ENCODE measurements around the gene ATP6V0D1. TPM values are rescaled to one million over a fixed set of nuclear protein-coding genes. Genes with fewer than 3 reads are reported as not detected.

The ATP6V0D1 gene
- total RNA-seq, 6 experiments from 2014 or later = 102 to 130 (median 118) TPM

DNA sequence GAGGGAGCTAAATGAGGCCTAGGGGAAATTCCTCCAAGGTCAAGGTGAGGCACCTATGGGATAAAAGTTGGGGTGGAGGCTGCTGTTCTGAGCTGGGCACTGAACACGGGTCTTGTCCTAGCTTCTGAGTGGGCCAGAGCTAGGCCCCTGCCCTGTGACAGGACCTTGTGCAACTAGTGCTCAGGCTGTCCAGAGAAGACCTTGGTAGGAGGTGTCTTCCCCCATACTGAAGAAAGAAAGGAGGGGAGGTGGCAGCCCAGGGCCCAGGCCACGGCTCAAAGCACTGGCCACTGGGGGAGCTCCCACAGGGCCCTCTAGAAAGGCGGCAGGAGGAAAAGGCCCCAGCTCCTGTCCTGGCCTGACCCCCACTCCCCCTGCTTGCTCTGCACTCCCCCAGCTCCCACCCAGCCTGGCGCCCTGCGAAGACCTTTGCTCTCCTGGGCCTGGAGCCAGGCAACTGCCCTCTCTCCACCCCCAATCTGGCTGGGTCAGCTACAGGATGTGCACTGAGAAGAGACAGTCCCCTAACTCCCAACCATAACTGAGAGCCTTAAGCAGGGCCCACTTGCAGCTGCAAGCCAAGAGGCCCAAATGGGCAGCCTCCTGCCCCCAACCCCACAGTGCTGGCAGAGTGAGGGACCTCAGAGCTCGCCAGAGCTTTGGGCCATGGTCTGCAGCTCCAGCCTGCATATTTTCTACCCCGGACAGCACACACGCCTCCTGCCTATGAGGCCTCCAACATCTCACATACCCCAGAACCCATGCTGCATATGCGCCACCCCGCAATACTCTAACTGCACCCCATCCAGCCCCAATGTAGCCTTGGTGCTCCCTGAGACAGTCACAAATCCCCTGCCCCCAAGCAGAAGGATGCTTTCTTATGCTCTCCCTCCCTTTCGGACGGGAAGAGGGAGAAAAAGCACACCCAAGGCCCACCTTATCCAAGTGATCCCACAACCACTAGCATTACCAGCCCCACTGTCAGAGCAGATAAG lies 34.7 kb downstream of the ATP6V0D1 start:
- Mint-ChIP-seq H3K4me1 (ENCODE audit: low read depth) (peaks cover 22% of the 10 kb centered on the region), H3K27ac (peak overlapping the region; percentile 32; the same call in 1 of the 2 replicates), H3K9me3 (no peaks in the 10 kb centered on the region), H3K4me3 (no peak overlapping the region), H3K27me3 (ENCODE audit: insufficient read depth) (peaks cover 4% of the 10 kb centered on the region), H3K36me3 (ENCODE audit: low read depth) (no peaks in the 10 kb centered on the region)
- TF ChIP-seq, protein P1, sequence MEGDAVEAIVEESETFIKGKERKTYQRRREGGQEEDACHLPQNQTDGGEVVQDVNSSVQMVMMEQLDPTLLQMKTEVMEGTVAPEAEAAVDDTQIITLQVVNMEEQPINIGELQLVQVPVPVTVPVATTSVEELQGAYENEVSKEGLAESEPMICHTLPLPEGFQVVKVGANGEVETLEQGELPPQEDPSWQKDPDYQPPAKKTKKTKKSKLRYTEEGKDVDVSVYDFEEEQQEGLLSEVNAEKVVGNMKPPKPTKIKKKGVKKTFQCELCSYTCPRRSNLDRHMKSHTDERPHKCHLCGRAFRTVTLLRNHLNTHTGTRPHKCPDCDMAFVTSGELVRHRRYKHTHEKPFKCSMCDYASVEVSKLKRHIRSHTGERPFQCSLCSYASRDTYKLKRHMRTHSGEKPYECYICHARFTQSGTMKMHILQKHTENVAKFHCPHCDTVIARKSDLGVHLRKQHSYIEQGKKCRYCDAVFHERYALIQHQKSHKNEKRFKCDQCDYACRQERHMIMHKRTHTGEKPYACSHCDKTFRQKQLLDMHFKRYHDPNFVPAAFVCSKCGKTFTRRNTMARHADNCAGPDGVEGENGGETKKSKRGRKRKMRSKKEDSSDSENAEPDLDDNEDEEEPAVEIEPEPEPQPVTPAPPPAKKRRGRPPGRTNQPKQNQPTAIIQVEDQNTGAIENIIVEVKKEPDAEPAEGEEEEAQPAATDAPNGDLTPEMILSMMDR (IDR thresholded peaks at IDR 0.05) = peak; percentile 21
- DNase-seq = no peak

DNA sequence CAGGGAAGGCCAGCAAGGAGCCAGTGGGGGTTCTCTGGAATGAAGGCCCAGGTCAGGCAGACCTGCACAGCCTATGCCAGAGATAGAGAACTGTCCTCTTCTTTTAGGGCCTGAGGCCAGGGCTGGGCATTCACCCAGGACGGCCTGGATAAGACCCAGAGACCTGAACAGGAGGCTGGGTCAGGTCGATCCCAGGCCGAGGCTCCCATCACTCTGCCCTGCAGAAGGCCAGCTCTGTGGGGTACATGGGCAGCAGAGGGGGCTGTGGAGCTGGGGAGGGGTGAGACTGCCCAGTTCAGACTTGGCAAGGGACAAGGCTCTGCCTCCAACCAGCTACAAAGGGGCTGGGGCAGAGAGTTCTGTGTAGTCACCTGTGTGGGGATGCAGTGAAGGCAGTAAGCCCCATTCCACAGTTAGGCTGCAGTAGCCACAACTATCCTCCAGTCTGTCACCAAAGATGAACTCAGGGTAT lies 35.5 kb downstream of the ATP6V0D1 start:
- Mint-ChIP-seq H3K27me3 (ENCODE audit: insufficient read depth) (peaks cover 4% of the 10 kb centered on the region), H3K4me1 (ENCODE audit: low read depth) (peaks cover 22% of the 10 kb centered on the region), H3K36me3 (ENCODE audit: low read depth) (no peaks in the 10 kb centered on the region), H3K27ac (no peak overlapping the region), H3K4me3 (no peak overlapping the region), H3K9me3 (no peaks in the 10 kb centered on the region)
- TF ChIP-seq, protein P1 (IDR thresholded peaks at IDR 0.05) = peak; percentile 44
- no peak for DNase-seq

DNA sequence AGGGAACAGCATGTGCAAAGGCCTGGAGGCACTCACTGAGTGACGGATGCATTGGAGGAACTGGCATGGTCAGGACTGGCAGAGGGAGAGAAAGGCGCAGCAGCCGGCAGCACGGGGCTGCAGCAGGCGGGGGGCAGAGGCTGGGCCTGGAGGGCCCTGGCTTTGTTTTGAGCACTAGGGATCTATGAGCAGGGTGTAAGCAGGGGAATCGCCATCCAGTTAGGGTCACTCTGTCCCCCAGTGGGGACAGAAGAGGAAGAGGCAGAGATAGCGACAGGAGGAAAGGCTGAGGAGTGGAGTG lies 35.9 kb downstream of the ATP6V0D1 start:
- Mint-ChIP-seq H3K36me3 (ENCODE audit: low read depth) (no peaks in the 10 kb centered on the region), H3K4me1 (ENCODE audit: low read depth) (peaks cover 22% of the 10 kb centered on the region), H3K4me3 (no peak overlapping the region), H3K27me3 (ENCODE audit: insufficient read depth) (peaks cover 4% of the 10 kb centered on the region), H3K27ac (peak overlapping the region; percentile 27; the same call in 1 of the 2 replicates), H3K9me3 (no peaks in the 10 kb centered on the region)
- DNase-seq = no peak
- TF ChIP-seq, protein P1 (IDR thresholded peaks at IDR 0.05) = no peak

DNA sequence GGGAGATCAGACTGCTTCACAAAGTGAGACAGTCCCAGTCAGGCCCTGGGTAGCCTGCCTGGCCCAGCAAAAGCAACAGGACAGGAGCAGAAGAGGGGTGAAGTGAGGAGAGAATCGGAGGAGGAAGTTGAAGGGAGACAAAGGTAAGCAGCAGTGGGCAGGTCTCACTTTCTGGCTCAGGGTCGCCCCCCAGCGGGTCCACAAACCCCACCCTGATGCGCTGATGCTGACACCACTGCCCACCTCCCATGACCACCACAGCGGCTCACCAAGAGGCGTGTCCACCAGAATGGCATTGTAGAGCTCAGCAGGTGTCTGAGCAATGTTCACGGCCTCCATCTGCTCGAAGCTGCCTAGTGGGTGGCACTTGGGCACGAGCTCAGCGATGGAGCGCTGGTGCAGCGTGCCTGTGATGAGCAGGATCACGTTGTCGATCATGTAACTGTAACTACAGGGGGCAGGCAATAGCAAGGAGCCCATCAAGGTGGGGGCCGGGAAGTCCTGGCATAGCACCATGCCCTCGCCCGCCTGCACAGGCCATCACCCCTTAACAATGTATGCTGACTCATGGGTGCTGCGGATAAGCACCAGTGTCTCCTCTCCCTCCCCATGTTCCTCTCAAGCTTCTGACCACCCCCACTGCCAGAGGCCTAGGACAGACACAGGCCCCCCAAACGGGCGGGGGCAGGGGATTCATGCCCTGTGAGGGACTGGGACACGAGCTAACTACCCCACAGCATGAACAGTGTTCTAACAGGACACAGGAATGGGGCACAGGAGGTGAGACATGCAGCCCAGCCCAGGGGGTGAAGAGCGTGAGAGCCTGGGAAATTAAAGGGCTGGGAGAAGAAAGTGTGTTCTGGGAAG lies 36.5 kb downstream of the ATP6V0D1 start:
- TF ChIP-seq, protein P1 (IDR thresholded peaks at IDR 0.05) = no peak
- Mint-ChIP-seq H3K36me3 (ENCODE audit: low read depth) (no peaks in the 10 kb centered on the region), H3K4me1 (ENCODE audit: low read depth) (peaks cover 22% of the 10 kb centered on the region), H3K9me3 (no peaks in the 10 kb centered on the region), H3K4me3 (no peak overlapping the region), H3K27me3 (ENCODE audit: insufficient read depth) (peaks cover 4% of the 10 kb centered on the region; the same call in 1 of the 2 replicates), H3K27ac (peak overlapping the region; percentile 27; the same call in 1 of the 2 replicates)
- DNase-seq = no peak

DNA sequence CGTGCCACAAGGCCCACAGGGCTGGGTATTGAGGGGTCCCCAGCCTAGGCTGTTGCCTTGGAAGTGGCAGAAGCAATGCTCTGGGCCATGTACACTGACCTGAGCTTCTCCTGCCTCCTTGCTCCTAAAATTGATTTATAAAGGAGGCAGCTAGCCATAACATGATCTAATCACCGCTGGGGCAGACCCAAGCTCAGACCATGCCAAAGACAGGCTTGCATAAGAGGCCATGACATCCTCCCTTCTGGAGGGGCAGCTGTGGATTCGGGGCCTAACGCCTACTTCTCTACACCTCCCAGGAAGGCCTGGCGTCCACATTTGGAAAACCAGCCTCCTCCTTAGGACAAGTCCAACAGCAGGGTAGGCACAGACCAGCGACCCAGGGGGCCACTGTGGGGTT lies 37.7 kb downstream of the ATP6V0D1 start:
- Mint-ChIP-seq H3K27me3 (ENCODE audit: insufficient read depth) (peaks cover 4% of the 10 kb centered on the region; the same call in 1 of the 2 replicates), H3K4me1 (ENCODE audit: low read depth) (peaks cover 22% of the 10 kb centered on the region), H3K36me3 (ENCODE audit: low read depth) (no peaks in the 10 kb centered on the region; the same call in 1 of the 2 replicates), H3K27ac (no peak overlapping the region), H3K4me3 (no peak overlapping the region), H3K9me3 (no peaks in the 10 kb centered on the region)
- TF ChIP-seq, protein P1 (IDR thresholded peaks at IDR 0.05) = no peak
- no peak for DNase-seq
